AG09319 (cell line): ENCODE results near the gene FRG1.
"Not testable (repeated sequence)": the region's sequence is repeated elsewhere in the genome, so short reads cannot be mapped to it uniquely, and the experiment has no call there.

Source experiments
- DNase-seq: peaks from one replicate; pipeline ENCODE4 v3.0.0-alpha.2; 2010; ENCODE audit warnings: low read depth; ENCODE audit errors: extremely low read depth
- TF ChIP-seq, protein P1 (sequence below): IDR thresholded peaks from 2 replicates; pipeline ENCODE4 v1.5.1; 2011; ENCODE audit warnings: low read depth, mild to moderate bottlenecking, inconsistent platforms, low read length, moderate library complexity

FRG1 gene

GRCh38 chr4:189988877-189989431, 48.3 kb downstream of the FRG1 start:
- no peak for DNase-seq
- TF ChIP-seq, protein P1, sequence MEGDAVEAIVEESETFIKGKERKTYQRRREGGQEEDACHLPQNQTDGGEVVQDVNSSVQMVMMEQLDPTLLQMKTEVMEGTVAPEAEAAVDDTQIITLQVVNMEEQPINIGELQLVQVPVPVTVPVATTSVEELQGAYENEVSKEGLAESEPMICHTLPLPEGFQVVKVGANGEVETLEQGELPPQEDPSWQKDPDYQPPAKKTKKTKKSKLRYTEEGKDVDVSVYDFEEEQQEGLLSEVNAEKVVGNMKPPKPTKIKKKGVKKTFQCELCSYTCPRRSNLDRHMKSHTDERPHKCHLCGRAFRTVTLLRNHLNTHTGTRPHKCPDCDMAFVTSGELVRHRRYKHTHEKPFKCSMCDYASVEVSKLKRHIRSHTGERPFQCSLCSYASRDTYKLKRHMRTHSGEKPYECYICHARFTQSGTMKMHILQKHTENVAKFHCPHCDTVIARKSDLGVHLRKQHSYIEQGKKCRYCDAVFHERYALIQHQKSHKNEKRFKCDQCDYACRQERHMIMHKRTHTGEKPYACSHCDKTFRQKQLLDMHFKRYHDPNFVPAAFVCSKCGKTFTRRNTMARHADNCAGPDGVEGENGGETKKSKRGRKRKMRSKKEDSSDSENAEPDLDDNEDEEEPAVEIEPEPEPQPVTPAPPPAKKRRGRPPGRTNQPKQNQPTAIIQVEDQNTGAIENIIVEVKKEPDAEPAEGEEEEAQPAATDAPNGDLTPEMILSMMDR: no peak

DNA sequence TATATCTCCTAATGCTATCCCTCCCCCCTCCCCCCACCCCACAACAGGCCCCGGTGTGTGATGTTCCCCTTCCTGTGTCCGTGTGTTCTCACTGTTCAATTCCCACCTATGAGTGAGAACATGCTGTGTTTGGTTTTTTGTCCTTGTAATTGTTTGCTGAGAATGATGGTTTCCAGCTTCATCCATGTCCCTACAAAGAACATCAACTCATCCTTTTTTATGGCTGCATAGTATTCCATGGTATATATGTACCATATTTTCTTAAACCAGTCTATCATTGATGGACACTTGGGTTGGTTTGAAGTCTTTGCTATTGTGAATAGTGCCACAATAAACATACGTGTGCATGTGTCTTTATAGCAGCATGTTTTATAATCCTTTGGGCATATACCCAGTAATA, 49.3 kb downstream of the FRG1 start:
- DNase-seq: not testable (repeated sequence)
